ENCODE data around the gene PPP1R3C. TPM values are rescaled to one million over a fixed set of nuclear protein-coding genes. Genes with fewer than 3 reads are reported as not detected.
A peak's percentile ranks its signal among the peaks of the same experiment; 100 is the strongest.

The PPP1R3C gene
- total RNA-seq, 1 donor: 57.0 TPM

GRCh38 chr10:91621483-91622113 lies 11.3 kb downstream of the PPP1R3C start:
- no peak for TF ChIP-seq CTCF (IDR thresholded peaks at IDR 0.05; ENCODE audit: insufficient read depth, low read depth, low read length)
- no peak for DNase-seq (ENCODE audit: low read depth)
- no peak overlapping the region for H3K4me3 ChIP-seq (ENCODE audit: low read depth, low read length)

GRCh38 chr10:91617072-91617609 lies 15.7 kb downstream of the PPP1R3C start:
- TF ChIP-seq CTCF (IDR thresholded peaks at IDR 0.05; ENCODE audit: insufficient read depth, low read depth, low read length): no peak
- no peak overlapping the region for H3K4me3 ChIP-seq (ENCODE audit: low read depth, low read length)
- peak; percentile 96 for DNase-seq (ENCODE audit: low read depth)

- no peak for TF ChIP-seq CTCF (IDR thresholded peaks at IDR 0.05; ENCODE audit: insufficient read depth, low read depth, low read length)
- no peak for DNase-seq (ENCODE audit: low read depth)
Observed at GRCh38 chr10:91616137-91616536, 16.7 kb downstream of the PPP1R3C start.

GRCh38 chr10:91614225-91614624 lies 18.6 kb downstream of the PPP1R3C start:
- no peak for TF ChIP-seq CTCF (IDR thresholded peaks at IDR 0.05; ENCODE audit: insufficient read depth, low read depth, low read length)
- DNase-seq (ENCODE audit: low read depth): peak; percentile 97
- no peak overlapping the region for H3K4me3 ChIP-seq (ENCODE audit: low read depth, low read length)

More at GRCh38 chr10:91616137-91616536, 16.7 kb downstream of the PPP1R3C start:
- H3K4me3 ChIP-seq (ENCODE audit: low read depth, low read length): no peak overlapping the region

GRCh38 chr10:91613411-91614187 lies 19.3 kb downstream of the PPP1R3C start:
- no peak for TF ChIP-seq CTCF (IDR thresholded peaks at IDR 0.05; ENCODE audit: insufficient read depth, low read depth, low read length)
- peak; percentile 99 for DNase-seq (ENCODE audit: low read depth)
- no peak overlapping the region for H3K4me3 ChIP-seq (ENCODE audit: low read depth, low read length)

GRCh38 chr10:91610919-91611318 lies 22.0 kb downstream of the PPP1R3C start:
- no peak for TF ChIP-seq CTCF (IDR thresholded peaks at IDR 0.05; ENCODE audit: insufficient read depth, low read depth, low read length)
- H3K4me3 ChIP-seq (ENCODE audit: low read depth, low read length): no peak overlapping the region
- no peak for DNase-seq (ENCODE audit: low read depth)

Measured in fibroblast of villous mesenchyme (primary cell).